Esophagus squamous epithelium (tissue), 5 donors: ENCODE data around the gene ISG20. TPM values are rescaled to one million over a fixed set of nuclear protein-coding genes. Genes with fewer than 3 reads are reported as not detected.

ENCODE experiments used
- DNase-seq: peaks from one replicate; lab custom pipeline; 2025; lab: John Stamatoyannopoulos, UW
- H3K27ac ChIP-seq, 4 donors: fragments of 200-600 bp; sonication (generic); one replicate each; pipeline ENCODE4 v1.5.1; 2016 to 2019; ENCODE audit warnings: mild to moderate bottlenecking in 1 of 4
- H3K27me3 ChIP-seq, 4 donors: fragments of 200-600 bp; sonication (generic); 1 replicate in 3 of 4; 2 replicates in 1 of 4; pipeline versions ENCODE4 v1.5.1 to v1.6.0; 2017 to 2021; ENCODE audit warnings: antibody characterized with exemption in 1 of 4
- H3K36me3 ChIP-seq, 3 donors: fragments of 200-600 bp; sonication (generic); one replicate each; pipeline ENCODE4 v1.5.1; 2016 to 2019
- H3K4me1 ChIP-seq, 3 donors: fragments of 200-600 bp; sonication (generic); one replicate each; pipeline ENCODE4 v1.5.1; 2017 to 2019
- H3K4me3 ChIP-seq, 4 donors: fragments of 200-600 bp; sonication (generic); 1 replicate in 3 of 4; 2 replicates in 1 of 4; pipeline ENCODE4 v1.5.1; 2016 to 2019; ENCODE audit warnings: mild to moderate bottlenecking in 2 of 4, moderate library complexity in 1 of 4
- H3K9me3 ChIP-seq, 3 donors: fragments of 200-600 bp; sonication (generic); one replicate each; pipeline ENCODE4 v1.5.1; 2016 to 2019
- POLR2A ChIP-seq, 4 donors: fragments of 450-650 bp; IDR thresholded peaks; one replicate each; pipeline ENCODE4 v1.6.1; 2017; ENCODE audit warnings: antibody characterized with exemption in 4 of 4, mild to moderate bottlenecking in 4 of 4, moderate library complexity in 3 of 4
- WGBS, 2 donors: methylation state at CpG; one replicate each; pipeline ENCODE4 v1.1.5; 2018; 5-methylcytosine and 5-hydroxymethylcytosine counted together
- intact Hi-C: fragments of 100-400 bp; cut with DNase I; formaldehyde crosslinking; loops from one replicate; pipeline ENCODE4 v1.15.0; 2022
- total RNA-seq, 4 donors: library from RNA; depleted of rRNA; stranded (reverse); fragments of >200 nt; gene quantifications; one replicate each; pipeline ENCODE4 v1.1.0, GENCODE V29; 2016
- TF ChIP-seq, protein P1 (sequence below), 6 experiments: fragments of 450-650 bp in 4 of 6; fragments of 200-600 bp in 2 of 6; sonication (generic) in 2 of 6; IDR thresholded peaks; one replicate each; pipeline ENCODE4 v1.5.1; 2016 to 2019; ENCODE audit warnings: antibody characterized with exemption in 6 of 6, mild to moderate bottlenecking in 4 of 6, moderate library complexity in 4 of 6
- donor health status: DM: yes; HTN: yes; CAD: no.

The ISG20 gene
- total RNA-seq, 4 donors from 2014 or later, result 14.0 to 24.1 (median 19.7) TPM

DNA sequence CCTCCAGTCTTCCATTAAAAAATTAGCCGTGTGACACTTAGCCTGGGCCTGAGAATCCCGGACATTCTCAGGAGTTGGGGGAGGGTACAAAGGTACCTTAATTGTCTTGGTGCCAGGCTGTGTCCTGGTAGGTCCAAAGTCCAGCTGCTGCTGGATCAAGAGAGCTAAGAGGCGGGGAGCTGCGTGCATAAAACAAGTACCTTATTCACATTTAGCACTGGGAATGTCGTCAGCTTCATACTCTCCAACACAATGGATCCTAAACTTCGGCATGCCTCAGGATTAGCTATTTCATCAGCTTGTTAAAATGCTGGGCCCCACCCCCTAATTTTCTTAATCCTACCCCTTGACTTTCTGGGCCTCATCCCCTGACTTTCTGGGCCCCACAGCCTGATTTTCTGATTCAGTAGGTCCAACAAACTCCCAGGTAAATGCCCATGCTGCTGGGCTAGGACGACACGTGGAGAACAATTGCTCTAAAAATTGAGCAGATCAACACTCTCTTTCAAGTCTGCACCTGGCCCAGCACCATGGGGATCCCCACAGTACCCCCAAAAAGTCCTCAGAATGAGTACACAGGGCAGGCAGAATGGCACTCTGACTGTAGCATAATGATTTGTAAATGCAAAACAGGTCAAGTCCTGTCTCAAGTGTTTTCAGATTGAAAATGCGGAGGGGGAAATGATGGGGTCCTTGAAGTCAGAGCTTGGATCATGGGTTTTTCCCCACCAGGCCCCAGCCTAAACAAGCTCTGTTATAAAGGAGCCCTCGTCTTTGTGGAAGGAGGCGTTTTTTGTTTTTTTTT is 23.3 kb upstream of the ISG20 start:
- no peak for TF ChIP-seq POLR2A (IDR thresholded peaks at IDR 0.05)
- TF ChIP-seq, protein P1, sequence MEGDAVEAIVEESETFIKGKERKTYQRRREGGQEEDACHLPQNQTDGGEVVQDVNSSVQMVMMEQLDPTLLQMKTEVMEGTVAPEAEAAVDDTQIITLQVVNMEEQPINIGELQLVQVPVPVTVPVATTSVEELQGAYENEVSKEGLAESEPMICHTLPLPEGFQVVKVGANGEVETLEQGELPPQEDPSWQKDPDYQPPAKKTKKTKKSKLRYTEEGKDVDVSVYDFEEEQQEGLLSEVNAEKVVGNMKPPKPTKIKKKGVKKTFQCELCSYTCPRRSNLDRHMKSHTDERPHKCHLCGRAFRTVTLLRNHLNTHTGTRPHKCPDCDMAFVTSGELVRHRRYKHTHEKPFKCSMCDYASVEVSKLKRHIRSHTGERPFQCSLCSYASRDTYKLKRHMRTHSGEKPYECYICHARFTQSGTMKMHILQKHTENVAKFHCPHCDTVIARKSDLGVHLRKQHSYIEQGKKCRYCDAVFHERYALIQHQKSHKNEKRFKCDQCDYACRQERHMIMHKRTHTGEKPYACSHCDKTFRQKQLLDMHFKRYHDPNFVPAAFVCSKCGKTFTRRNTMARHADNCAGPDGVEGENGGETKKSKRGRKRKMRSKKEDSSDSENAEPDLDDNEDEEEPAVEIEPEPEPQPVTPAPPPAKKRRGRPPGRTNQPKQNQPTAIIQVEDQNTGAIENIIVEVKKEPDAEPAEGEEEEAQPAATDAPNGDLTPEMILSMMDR (IDR thresholded peaks at IDR 0.05), result no peak
- no peak for DNase-seq
- Histone ChIP-seq H3K27ac (no peak overlapping the region), H3K27me3 (peaks cover 0 to 26% (median 0%) of the 10 kb centered on the region in 4 donors), H3K4me3 (no peak overlapping the region), H3K9me3 (no peaks in the 10 kb centered on the region), H3K36me3 (no peaks in the 10 kb centered on the region), H3K4me1 (peaks cover 0 to 10% (median 0%) of the 10 kb centered on the region in 3 donors)
- intact Hi-C loops, result loop anchor here (10.0 kb wide), 1 partner anchor 141 kb away; no protein-coding TSS in a partner anchor
- 55 to 69% methylated on average over 10 to 11 of the region's 11 CpGs for WGBS, 2 donors

GRCh38 chr15:88616240-88616639 is 22.6 kb upstream of the ISG20 start:
- intact Hi-C loops, result loop anchor here (10.0 kb wide), 1 partner anchor 141 kb away; no protein-coding TSS in a partner anchor
- peaks cover 0 to 21% (median 0%) of the 10 kb centered on the region in 4 donors for H3K27me3 ChIP-seq
- 67 to 93% methylated on average over 2 to 4 of the region's 4 CpGs for WGBS, 2 donors
- no peak for DNase-seq
- TF ChIP-seq, protein P1 (IDR thresholded peaks at IDR 0.05), result no peak
- TF ChIP-seq POLR2A (IDR thresholded peaks at IDR 0.05), result no peak
- H3K36me3 ChIP-seq, result no peaks in the 10 kb centered on the region
- H3K9me3 ChIP-seq, result no peaks in the 10 kb centered on the region
- no peak overlapping the region for H3K4me3 ChIP-seq
- no peak overlapping the region for H3K27ac ChIP-seq
- H3K4me1 ChIP-seq, result peaks cover 3 to 14% (median 3%) of the 10 kb centered on the region in 3 donors

- intact Hi-C loops, result loop anchor here (10.0 kb wide), 1 partner anchor 142 kb away; no protein-coding TSS in a partner anchor
- H3K4me3 ChIP-seq, result no peak overlapping the region
- no peak for DNase-seq
- peaks cover 0 to 12% (median 0%) of the 10 kb centered on the region in 4 donors for H3K27me3 ChIP-seq
- no peaks in the 10 kb centered on the region for H3K36me3 ChIP-seq
- no peak overlapping the region for H3K27ac ChIP-seq
- TF ChIP-seq POLR2A (IDR thresholded peaks at IDR 0.05), result no peak
- TF ChIP-seq, protein P1 (IDR thresholded peaks at IDR 0.05), result no peak
- peaks cover 7 to 23% (median 8%) of the 10 kb centered on the region in 3 donors for H3K4me1 ChIP-seq
- WGBS, 2 donors, result 81 to 86% methylated on average over 8 to 10 of the region's 10 CpGs
- no peaks in the 10 kb centered on the region for H3K9me3 ChIP-seq
These were observed 21.6 kb upstream of the ISG20 start for GRCh38 chr15:88617031-88617722.

DNA sequence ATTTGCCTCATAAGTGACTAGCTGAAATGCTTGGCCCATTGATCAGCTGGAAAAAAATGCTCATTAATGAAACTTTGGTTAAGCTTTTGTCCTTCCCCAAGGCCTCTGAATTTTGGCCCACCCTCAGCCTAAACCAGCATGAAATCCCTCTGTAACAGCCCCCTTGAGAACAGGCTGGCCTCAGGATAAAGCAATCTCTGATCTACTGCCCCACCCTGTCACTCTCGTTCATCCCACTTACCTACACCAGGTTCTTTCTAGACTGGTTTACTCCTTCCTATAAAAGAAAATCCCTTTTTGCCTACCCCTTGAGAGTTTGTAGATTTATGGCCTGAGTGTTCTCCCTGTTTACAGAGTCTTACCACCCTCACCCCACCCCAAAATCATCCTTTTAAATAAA is 21.0 kb upstream of the ISG20 start:
- H3K36me3 ChIP-seq, result no peaks in the 10 kb centered on the region
- peaks cover 0 to 10% (median 0%) of the 10 kb centered on the region in 4 donors for H3K27me3 ChIP-seq
- intact Hi-C loops, result loop anchor here (10.0 kb wide), 1 partner anchor 143 kb away; no protein-coding TSS in a partner anchor
- no peak for DNase-seq
- H3K27ac ChIP-seq, result no peak overlapping the region
- H3K4me1 ChIP-seq, result peaks cover 13 to 29% (median 14%) of the 10 kb centered on the region in 3 donors
- TF ChIP-seq, protein P1 (IDR thresholded peaks at IDR 0.05), result no peak
- no peak for TF ChIP-seq POLR2A (IDR thresholded peaks at IDR 0.05)
- 40 to 50% methylated on average over 1 of the region's 1 CpG for WGBS, 2 donors
- no peak overlapping the region for H3K4me3 ChIP-seq
- no peaks in the 10 kb centered on the region for H3K9me3 ChIP-seq
